Measurements from ENCODE around the gene ITPR1. TPM values are rescaled to one million over a fixed set of nuclear protein-coding genes. Genes with fewer than 3 reads are reported as not detected.

The ITPR1 gene
- total and polyA plus RNA-seq, 4 donors, result 3.7 to 39.4 (median 8.2) TPM

GRCh38 chr3:4818986-4819693, 326.0 kb downstream of the ITPR1 start:
- Histone ChIP-seq H3K9ac (ENCODE audit: low read depth in 1 of 2, low read length in 2 of 2) (no peak overlapping the region), H3K9me3 (ENCODE audit: control insufficient read depth in 4 of 4, low read length in 3 of 4) (peaks cover 0 to 3% (median 0%) of the 10 kb centered on the region in 4 donors), H3K4me3 (ENCODE audit: low read depth in 1 of 3, low read length in 3 of 3) (no peak overlapping the region), H3K27me3 (ENCODE audit: control insufficient read depth in 4 of 4, insufficient read depth in 4 of 4, low read length in 3 of 4) (no peaks in the 10 kb centered on the region), H3K36me3 (ENCODE audit: control insufficient read depth in 4 of 4, insufficient read depth in 3 of 4, low read depth in 1 of 4, low read length in 3 of 4) (peaks cover 3 to 15% (median 6%) of the 10 kb centered on the region in 4 donors), H3K4me1 (ENCODE audit: control insufficient read depth in 4 of 4, insufficient read depth in 4 of 4, low read length in 3 of 4) (no peaks in the 10 kb centered on the region), H3K27ac (ENCODE audit: low read depth in 1 of 2, low read length in 2 of 2) (no peak overlapping the region)
- 95% methylated on average over 12 of the region's 12 CpGs for WGBS
- TF ChIP-seq ATF3 (IDR thresholded peaks at IDR 0.05) (no peak), HNF4G (IDR thresholded peaks at IDR 0.05) (no peak), NR2F2 (IDR thresholded peaks at IDR 0.05) (no peak), GABPA (IDR thresholded peaks at IDR 0.05 in 1 of 2, conservative IDR thresholded peaks at IDR 0.05 in 1 of 2) (no peak)
- no peak for DNase-seq (ENCODE audit: low spot score)

- Histone ChIP-seq H3K36me3 (ENCODE audit: control insufficient read depth in 4 of 4, insufficient read depth in 3 of 4, low read depth in 1 of 4, low read length in 3 of 4) (peaks cover 3 to 15% (median 5%) of the 10 kb centered on the region in 4 donors), H3K9me3 (ENCODE audit: control insufficient read depth in 4 of 4, low read length in 3 of 4) (peaks cover 0 to 3% (median 0%) of the 10 kb centered on the region in 4 donors), H3K27ac (ENCODE audit: low read depth in 1 of 2, low read length in 2 of 2) (no peak overlapping the region), H3K9ac (ENCODE audit: low read depth in 1 of 2, low read length in 2 of 2) (no peak overlapping the region), H3K4me3 (ENCODE audit: low read depth in 1 of 3, low read length in 3 of 3) (no peak overlapping the region), H3K27me3 (ENCODE audit: control insufficient read depth in 4 of 4, insufficient read depth in 4 of 4, low read length in 3 of 4) (no peaks in the 10 kb centered on the region), H3K4me1 (ENCODE audit: control insufficient read depth in 4 of 4, insufficient read depth in 4 of 4, low read length in 3 of 4) (no peaks in the 10 kb centered on the region)
- DNase-seq (ENCODE audit: low spot score), result no peak
- TF ChIP-seq YY1 (IDR thresholded peaks at IDR 0.05) (no peak), JUND (IDR thresholded peaks at IDR 0.05) (no peak), HNF4A (conservative IDR thresholded peaks at IDR 0.05) (no peak), FOXA2 (IDR thresholded peaks at IDR 0.05) (no peak), EGR1 (IDR thresholded peaks at IDR 0.05; ENCODE audit: low read depth in 2 of 2) (no peak), TAF1 (conservative IDR thresholded peaks at IDR 0.05) (no peak), ATF3 (IDR thresholded peaks at IDR 0.05) (no peak)
- TF ChIP-seq, protein P1, sequence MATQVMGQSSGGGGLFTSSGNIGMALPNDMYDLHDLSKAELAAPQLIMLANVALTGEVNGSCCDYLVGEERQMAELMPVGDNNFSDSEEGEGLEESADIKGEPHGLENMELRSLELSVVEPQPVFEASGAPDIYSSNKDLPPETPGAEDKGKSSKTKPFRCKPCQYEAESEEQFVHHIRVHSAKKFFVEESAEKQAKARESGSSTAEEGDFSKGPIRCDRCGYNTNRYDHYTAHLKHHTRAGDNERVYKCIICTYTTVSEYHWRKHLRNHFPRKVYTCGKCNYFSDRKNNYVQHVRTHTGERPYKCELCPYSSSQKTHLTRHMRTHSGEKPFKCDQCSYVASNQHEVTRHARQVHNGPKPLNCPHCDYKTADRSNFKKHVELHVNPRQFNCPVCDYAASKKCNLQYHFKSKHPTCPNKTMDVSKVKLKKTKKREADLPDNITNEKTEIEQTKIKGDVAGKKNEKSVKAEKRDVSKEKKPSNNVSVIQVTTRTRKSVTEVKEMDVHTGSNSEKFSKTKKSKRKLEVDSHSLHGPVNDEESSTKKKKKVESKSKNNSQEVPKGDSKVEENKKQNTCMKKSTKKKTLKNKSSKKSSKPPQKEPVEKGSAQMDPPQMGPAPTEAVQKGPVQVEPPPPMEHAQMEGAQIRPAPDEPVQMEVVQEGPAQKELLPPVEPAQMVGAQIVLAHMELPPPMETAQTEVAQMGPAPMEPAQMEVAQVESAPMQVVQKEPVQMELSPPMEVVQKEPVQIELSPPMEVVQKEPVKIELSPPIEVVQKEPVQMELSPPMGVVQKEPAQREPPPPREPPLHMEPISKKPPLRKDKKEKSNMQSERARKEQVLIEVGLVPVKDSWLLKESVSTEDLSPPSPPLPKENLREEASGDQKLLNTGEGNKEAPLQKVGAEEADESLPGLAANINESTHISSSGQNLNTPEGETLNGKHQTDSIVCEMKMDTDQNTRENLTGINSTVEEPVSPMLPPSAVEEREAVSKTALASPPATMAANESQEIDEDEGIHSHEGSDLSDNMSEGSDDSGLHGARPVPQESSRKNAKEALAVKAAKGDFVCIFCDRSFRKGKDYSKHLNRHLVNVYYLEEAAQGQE (IDR thresholded peaks at IDR 0.05), result no peak
- TF ChIP-seq, protein P2, sequence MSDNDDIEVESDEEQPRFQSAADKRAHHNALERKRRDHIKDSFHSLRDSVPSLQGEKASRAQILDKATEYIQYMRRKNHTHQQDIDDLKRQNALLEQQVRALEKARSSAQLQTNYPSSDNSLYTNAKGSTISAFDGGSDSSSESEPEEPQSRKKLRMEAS (IDR thresholded peaks at IDR 0.05), result no peak
- 62% methylated on average over 3 of the region's 3 CpGs for WGBS
Observed at GRCh38 chr3:4819746-4820145, 326.6 kb downstream of the ITPR1 start.
